Measurements from ENCODE around the gene SMG1.
"Not testable (repeated sequence)": the region's sequence is repeated elsewhere in the genome, so short reads cannot be mapped to it uniquely, and the experiment has no call there.

Gene SMG1

DNA sequence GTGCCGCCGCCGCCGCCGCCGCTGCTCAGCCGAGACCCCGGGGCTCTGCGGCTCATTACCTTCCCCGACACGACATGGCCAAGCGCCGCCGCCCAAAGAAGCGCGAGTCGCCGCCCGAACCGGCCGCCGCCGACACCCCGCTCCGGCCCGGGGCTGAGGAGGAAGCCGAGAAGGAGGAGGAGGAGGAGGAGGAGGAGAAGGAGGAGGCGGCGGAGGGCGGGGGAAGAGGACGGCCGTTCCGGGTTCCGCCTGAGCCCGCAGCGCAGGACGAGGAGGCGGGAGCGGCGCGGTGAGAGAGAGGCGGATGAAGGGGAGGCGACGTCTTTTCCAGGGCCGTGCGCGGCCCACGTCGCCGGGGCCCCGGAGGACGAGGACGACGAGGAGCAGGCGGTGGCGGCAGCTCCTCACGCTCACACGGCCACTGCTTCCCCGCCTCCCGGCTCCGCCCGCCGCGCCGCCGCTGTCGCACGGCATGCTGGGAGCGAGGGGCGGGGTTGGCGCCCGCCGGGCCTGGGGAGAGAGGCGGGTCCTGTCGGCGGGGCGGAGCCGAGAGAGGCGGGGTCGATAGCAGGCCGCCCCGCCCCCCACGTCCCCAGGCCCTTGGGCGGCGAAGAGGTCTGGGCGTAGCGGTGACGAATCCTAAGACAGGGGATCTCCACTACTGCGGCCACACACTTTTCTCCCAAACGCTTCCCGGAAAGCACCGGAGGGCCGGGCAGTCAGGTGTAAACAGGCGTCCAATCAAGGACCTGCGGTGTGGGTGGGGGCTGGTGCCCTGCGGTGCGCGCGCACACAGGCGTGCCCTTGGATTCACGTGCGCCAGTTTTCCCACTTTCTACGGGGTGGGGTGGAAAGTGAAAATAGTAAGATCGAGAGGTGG is at the start of gene SMG1:
SMG1 (minus strand) TSS at position 423 of the 880 bp plus-strand sequence; CDS start at position 56, 367 bp downstream.
- peak; percentile 98 for DNase-seq

GRCh38 chr16:18975109-18975508 is 48.9 kb upstream of the SMG1 start:
- no peak for DNase-seq

DNA sequence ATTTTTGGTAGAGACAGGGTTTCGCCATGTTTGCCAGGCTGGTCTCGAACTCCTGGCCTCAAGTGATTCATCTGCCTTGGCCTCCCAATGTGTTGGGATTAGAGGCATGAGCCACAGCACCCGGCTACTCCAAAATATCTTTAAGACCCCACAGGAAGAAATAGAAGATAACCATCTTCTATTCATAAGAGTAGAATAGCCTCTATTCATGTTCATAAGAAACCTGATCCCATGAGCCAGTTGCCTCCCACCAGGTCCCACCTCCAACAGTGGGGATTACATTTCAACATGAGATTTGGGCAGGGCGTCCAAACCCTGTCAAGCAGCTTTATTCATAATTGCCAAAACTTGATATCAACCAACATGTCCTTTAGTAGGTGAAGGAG is 43.6 kb upstream of the SMG1 start:
- DNase-seq, result no peak

GRCh38 chr16:18969050-18969854 is 43.0 kb upstream of the SMG1 start:
- peak; percentile 86 for DNase-seq

- no peak for DNase-seq
These were observed 40.6 kb upstream of the SMG1 start for GRCh38 chr16:18966791-18967190.

GRCh38 chr16:18965555-18965954 is 39.3 kb upstream of the SMG1 start:
- DNase-seq, result no peak

GRCh38 chr16:18959031-18959505 is 32.9 kb upstream of the SMG1 start:
- DNase-seq, result no peak

- DNase-seq, result no peak
These were observed 32.4 kb upstream of the SMG1 start for GRCh38 chr16:18958621-18959029.

- not testable (repeated sequence) for DNase-seq
These were observed 30.5 kb upstream of the SMG1 start for GRCh38 chr16:18956658-18957241.

DNA sequence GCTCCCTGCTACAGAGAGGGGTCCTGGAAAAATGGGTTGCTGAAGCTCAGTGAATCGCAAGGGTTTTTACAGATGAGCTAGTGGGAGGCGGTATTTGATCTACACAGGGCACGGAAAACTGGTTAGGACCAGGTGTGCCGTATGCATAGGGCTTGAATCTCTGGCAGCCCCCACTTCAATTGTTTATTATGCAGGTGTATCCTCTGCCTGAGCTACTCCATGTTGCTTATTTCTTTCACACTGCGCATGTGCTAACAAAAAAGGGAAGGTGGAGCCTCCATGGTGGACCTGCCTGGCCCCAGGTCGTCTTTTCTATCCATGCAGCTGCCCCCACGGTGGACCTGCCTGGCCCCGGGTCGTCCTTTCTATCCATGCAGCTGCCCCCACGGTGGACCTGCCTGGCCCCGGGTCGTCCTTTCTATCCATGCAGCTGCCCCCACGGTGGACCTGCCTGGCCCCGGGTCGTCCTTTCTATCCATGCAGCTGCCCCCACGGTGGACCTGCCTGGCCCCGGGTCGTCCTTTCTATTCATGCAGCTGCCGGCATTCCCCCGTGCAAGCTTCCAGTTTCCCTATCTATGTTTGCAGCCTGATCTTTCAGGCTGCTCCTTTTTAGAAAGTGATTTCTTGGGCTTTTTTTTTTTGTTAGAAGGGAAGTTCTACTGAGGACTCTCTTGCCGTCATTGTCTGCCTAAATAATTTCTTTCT is 29.8 kb upstream of the SMG1 start:
- DNase-seq, result peak; percentile 37

GRCh38 chr16:18953547-18953946 is 27.3 kb upstream of the SMG1 start:
- DNase-seq, result no peak

DNA sequence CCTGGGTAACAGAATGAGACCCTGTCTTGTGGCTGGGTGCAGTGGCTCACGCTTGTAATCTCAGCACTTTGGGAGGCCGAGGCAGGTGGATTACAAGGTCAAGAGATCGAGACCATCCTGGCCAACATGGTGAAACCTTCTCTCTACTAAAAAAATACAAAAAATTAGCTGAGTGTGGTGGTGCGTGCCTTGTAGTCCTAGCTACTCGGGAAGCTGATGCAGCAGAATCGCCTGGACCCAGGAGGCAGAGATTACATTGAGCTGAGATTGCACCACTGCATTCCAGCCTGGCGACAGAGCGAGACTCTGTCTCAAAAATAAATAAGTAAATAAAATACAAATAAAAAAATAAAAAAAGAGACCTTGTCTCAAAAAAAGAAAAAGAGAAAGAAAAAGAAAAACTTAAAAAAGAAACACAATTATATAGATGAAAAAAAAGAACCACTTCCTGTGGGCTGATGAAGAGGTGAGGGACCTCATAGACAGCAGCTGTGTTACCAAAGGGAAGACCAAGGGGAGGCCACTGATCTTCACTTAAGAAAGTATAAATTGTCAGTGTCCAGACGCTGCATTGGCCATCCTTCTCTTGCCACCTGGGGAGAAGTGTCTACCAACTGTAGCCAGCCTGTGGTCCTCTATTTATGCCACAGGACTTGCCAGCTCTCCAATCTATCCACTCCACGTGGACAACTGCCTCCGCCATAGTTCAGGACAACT is 24.4 kb upstream of the SMG1 start:
- DNase-seq, result no peak

DNA sequence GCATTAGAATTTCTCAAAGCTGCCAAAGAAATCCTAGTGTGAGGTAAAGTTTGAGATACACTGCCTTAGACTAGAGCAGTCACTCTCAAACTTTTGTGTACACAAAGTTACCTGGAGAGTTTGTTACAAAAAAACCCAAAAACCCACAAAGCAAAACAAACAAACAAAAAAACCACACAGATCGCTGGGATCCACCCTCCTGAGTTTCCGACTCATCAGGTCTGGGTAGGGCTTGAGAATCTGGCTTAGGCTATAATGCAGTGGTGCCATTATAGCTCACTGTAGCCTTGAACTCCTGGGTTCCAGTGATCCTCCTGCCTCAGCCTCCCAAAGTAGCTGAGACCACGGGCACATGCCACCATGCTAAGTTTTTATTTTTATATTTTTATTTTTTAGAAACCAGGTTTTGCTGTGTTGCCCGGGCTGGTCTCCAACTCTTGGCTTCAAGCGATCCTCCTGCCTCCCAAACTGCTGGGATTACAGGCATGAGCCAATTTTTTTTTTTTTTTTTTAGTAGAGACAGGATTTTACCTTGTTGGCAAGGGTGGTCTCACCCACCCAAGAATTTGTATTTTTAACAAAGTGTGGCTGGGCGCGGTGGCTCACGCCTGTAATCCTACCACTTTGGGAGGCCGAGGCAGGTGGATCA is 22.3 kb upstream of the SMG1 start:
- DNase-seq, result no peak

DNA sequence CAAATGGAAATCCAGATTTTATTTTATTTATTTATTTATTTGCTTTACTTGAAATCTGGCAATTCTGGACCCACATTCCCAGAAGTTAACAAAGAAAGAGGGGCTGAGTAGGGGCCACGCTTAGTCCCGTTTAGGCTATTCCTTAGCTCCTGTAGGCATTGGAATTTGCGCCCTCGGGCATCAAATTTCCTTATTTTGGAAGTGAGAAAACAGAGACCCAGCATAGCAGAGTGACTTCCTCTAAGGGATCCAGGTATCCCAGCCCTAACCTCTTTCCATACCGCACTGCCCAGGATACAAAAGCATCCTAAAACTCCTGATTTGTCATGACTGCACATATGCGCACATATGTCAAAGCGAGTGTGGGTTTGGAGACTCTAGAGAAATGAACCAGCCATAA is 19.0 kb upstream of the SMG1 start:
- DNase-seq, result no peak

DNA sequence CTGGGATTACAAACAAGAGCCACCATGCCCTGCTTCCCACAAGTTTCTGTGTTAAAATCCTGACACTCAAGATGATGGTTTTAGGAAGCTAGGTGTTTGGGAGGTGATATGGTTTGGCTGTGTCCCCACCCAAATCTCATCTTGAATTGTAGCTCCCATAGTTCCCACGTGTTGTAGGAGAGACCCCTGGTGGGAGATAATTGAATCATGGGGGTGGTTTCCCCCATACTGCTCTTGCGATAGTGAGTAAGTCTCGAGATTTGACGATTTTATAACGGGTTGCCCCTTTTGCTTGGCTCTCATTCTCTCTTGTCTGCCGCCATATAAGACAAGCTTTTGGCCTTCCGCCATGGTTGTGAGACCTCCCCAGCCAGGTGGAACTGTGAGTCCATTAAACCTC is 17.2 kb upstream of the SMG1 start:
- no peak for DNase-seq

DNA sequence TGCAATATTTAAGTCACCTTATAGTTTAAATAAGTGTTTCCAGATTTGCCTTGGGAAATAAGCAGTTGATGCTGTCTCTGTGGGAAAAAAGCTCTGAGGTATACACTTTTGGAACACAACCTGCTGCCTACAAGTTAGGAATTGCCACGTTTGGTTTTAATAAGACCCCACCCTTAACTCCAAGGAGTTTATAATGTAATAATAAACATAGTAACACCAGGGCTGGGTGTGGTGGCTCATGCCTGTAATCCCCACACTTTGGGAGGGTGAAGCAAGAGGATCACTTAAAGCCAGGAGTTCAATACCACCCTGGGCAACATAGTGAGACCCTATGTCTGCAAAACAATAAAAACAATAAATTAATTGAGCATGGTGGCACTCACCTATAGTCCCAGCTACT is 15.9 kb upstream of the SMG1 start:
- DNase-seq, result no peak

DNA sequence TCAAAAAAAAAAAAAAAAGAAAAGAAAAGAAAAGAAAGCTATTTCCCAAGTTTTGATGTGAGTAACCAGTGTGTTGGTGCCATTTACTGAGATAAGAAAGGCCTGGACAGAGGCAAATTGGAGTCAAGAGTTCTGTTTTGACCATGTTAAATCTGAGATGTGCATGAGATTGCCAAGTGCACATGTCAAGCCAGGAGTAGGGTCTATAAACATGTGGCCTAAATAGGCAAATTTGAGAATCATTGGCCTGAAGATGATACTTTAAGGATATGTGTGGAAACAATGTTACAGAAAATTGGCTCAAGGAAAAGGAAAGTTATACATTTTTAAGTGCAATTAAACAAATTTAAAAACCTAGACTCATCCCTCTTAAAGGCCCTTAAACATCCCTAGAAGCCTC is 15.3 kb upstream of the SMG1 start:
- no peak for DNase-seq

DNA sequence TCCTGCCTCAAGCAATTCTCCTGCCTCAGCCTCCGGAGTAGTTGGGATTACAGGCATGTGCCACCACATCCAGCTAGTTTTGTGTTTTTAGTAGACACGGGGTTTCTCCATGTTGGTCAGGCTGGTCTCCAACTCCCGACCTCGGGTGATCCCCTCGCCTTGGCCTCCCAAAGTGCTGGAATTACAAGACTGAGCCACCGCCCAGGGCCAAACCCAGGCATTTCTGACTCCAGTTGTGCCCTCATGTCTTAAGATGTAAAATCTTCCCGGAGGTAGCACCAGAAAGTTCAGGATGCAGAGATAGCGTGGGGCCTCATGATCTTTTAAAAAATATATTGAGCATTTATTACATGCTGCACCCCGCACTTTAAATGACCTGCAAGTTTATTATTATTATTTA is 12.8 kb upstream of the SMG1 start:
- no peak for DNase-seq

GRCh38 chr16:18937390-18937789 is 11.2 kb upstream of the SMG1 start:
- no peak for DNase-seq

DNA sequence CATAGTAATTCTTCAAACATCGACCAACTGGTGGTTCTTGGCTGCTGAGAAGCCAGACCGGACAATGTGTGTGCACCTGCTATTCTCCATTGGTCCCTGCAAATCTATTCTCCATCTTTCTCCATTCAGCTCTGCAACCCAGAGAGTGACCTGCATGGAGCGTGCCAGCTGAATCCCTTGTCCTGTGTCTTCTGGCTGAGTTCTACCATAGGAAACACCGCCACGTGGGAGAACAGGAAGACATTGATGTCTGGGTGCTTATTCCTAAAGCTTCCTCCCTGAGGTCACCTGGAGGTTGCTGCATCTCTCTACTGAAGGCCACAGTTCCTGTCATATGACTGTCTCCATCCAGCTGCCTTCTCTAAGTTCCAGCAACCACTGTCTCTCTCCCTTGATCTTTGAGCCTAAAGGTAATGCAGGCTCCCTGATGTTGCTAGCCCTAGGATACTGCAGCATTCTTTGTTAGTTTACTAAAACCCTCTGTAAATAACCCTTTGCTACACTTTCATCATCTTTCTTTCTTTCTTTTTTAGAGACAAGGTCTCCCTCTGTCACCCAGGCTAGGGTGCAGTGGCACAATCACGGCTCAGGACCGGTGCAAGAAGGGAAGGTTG is 10.6 kb upstream of the SMG1 start:
- DNase-seq, result no peak

- DNase-seq, result no peak
These were observed 7.3 kb upstream of the SMG1 start for GRCh38 chr16:18933501-18933900.
